ENCODE results near the gene JMJD7.

Gene JMJD7

GRCh38 chr15:41884458-41884857, 56.6 kb downstream of the JMJD7 start:
- H3K4me3 ChIP-seq (ENCODE audit: low read depth, low read length) = no peak overlapping the region
- no peak for TF ChIP-seq CTCF (IDR thresholded peaks at IDR 0.05; ENCODE audit: control insufficient read depth, extremely low read depth, insufficient read depth)
- no peak for DNase-seq (ENCODE audit: low read depth)

- no peak for TF ChIP-seq CTCF (IDR thresholded peaks at IDR 0.05; ENCODE audit: control insufficient read depth, extremely low read depth, insufficient read depth)
- no peak overlapping the region for H3K4me3 ChIP-seq (ENCODE audit: low read depth, low read length)
- no peak for DNase-seq (ENCODE audit: low read depth)
Measured at GRCh38 chr15:41885321-41885720, 57.4 kb downstream of the JMJD7 start.

- DNase-seq (ENCODE audit: low read depth) = no peak
- H3K4me3 ChIP-seq (ENCODE audit: low read depth, low read length) = no peak overlapping the region
- TF ChIP-seq CTCF (IDR thresholded peaks at IDR 0.05; ENCODE audit: control insufficient read depth, extremely low read depth, insufficient read depth) = no peak
Measured at GRCh38 chr15:41885841-41886240, 57.9 kb downstream of the JMJD7 start.

GRCh38 chr15:41886741-41887140, 58.8 kb downstream of the JMJD7 start:
- H3K4me3 ChIP-seq (ENCODE audit: low read depth, low read length) = no peak overlapping the region
- no peak for DNase-seq (ENCODE audit: low read depth)
- no peak for TF ChIP-seq CTCF (IDR thresholded peaks at IDR 0.05; ENCODE audit: control insufficient read depth, extremely low read depth, insufficient read depth)

- H3K4me3 ChIP-seq (ENCODE audit: low read depth, low read length) = no peak overlapping the region
- DNase-seq (ENCODE audit: low read depth) = no peak
- no peak for TF ChIP-seq CTCF (IDR thresholded peaks at IDR 0.05; ENCODE audit: control insufficient read depth, extremely low read depth, insufficient read depth)
Measured at GRCh38 chr15:41887161-41887560, 59.3 kb downstream of the JMJD7 start.
